ENCODE data around the gene ZBTB48. TPM values are rescaled to one million over a fixed set of nuclear protein-coding genes. Genes with fewer than 3 reads are reported as not detected.
A peak's percentile ranks its signal among the peaks of the same experiment; 100 is the strongest.
"Not testable (repeated sequence)": the region's sequence is repeated elsewhere in the genome, so short reads cannot be mapped to it uniquely, and the experiment has no call there.

The ZBTB48 gene
- total RNA-seq, 1 experiment from 2014 or later: 41.9 TPM

DNA sequence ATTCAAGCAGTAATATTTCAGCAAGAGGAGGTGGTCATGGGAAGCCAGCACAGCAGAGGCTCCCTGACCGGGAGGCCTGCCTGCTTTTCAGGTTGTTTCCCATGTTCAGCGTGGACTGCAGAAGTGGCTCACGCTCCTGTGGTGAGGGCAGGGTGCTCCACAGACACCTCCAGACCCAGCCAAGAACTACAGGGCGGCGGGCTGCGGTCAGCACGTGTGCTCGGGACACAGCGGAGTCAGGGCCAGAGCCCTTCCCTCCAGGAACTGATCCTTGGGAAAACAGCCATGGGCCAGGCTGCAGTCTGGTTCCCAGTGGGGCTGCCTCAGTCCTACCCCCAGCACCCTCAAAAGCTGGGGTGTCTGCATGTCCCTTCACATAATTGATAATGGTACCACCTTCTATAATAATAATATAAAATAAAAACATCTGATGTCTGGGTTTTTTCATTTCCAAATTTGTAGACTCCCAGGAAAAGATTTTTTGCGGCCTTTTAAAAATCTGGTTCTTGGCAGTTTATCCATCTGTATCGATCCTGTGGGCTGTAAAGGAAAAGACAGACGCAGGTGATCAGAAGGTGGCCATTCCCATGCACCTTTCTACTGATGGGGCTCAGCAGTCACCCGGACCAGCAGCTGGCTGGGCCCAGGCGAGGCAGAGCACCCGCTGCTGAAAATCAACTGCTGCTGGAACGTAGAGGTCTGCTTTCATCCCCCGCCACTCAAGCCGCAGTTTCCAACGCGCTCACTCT, 55.5 kb downstream of the ZBTB48 start:
- ChIA-PET POLR2A (interaction anchor here (0.6 kb wide), 1 partner anchor 226 kb away, joined by 3 read pairs; no protein-coding TSS in a partner anchor), RAD21 (ENCODE audit: low non-redundant PET in 1 of 2, low total read pairs in 2 of 2, uncharacterized antibody in 2 of 2, unreplicated experiment in 2 of 2) (no interaction called here), CTCF (no interaction called here)
- Histone ChIP-seq H3K79me2 (ENCODE audit: insufficient read depth, low read length) (no peaks in the 10 kb centered on the region), H3K4me1 (ENCODE audit: control insufficient read depth in 1 of 2, insufficient read depth in 2 of 2, low read length in 2 of 2) (no peaks in the 10 kb centered on the region), H3K27ac (ENCODE audit: low read depth, low read length) (no peak overlapping the region), H3K4me3 (replicated peaks in 1 of 2; ENCODE audit: low read depth in 1 of 2, low read length in 2 of 2) (no peak overlapping the region), H3K27me3 (ENCODE audit: insufficient read depth, low read length) (no peaks in the 10 kb centered on the region), H4K20me1 (ENCODE audit: insufficient read depth) (no peaks in the 10 kb centered on the region), H3K9ac (ENCODE audit: low read length) (no peak overlapping the region), H3K9me3 (ENCODE audit: control insufficient read depth in 1 of 2, insufficient read depth in 1 of 2, low read depth in 1 of 2, low read length in 2 of 2) (no peaks in the 10 kb centered on the region), H3K9me2 (ENCODE audit: insufficient read depth) (no peaks in the 10 kb centered on the region), H3K4me2 (ENCODE audit: low read length) (no peak overlapping the region), H3K36me3 (ENCODE audit: control insufficient read depth in 1 of 2, insufficient read depth in 2 of 2, low read length in 2 of 2) (peaks cover 31 to 38% of the 10 kb centered on the region in 2 experiments), H2AFZ (ENCODE audit: low read depth, low read length, poor library complexity, severe bottlenecking) (no peak overlapping the region)
- DNase-seq (ENCODE audit: low read depth, low spot score) (no peak), ATAC-seq (no peak)
- intact Hi-C loops (cut with micrococcal nuclease): no loop called here
- TF ChIP-seq, protein P1, sequence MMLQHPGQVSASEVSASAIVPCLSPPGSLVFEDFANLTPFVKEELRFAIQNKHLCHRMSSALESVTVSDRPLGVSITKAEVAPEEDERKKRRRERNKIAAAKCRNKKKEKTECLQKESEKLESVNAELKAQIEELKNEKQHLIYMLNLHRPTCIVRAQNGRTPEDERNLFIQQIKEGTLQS (IDR thresholded peaks at IDR 0.05): no peak
- BruUV-seq (replicated peaks): no TSS peak

GRCh38 chr1:6635910-6636760, 56.3 kb downstream of the ZBTB48 start:
- H3K36me3 ChIP-seq (ENCODE audit: control insufficient read depth in 1 of 2, insufficient read depth in 2 of 2, low read length in 2 of 2): peaks cover 33 to 41% of the 10 kb centered on the region in 2 experiments
- ATAC-seq (0 out of 2 replicates have a peak, but pooled peaks have one; percentile 24), DNase-seq (ENCODE audit: low read depth, low spot score) (no peak)
- no peak overlapping the region for H3K4me2 ChIP-seq (ENCODE audit: low read length)
- H3K4me3 ChIP-seq (replicated peaks in 1 of 2; ENCODE audit: low read depth in 1 of 2, low read length in 2 of 2): no peak overlapping the region
- no peak overlapping the region for H2AFZ ChIP-seq (ENCODE audit: low read depth, low read length, poor library complexity, severe bottlenecking)
- H3K9ac ChIP-seq (ENCODE audit: low read length): no peak overlapping the region
- no peak for TF ChIP-seq EZH2 (IDR thresholded peaks at IDR 0.05)
- TF ChIP-seq POLR2A (IDR thresholded peaks at IDR 0.05; ENCODE audit: borderline replicate concordance, extremely low read depth, insufficient read depth, insufficient read length): no peak
- no peak for TF ChIP-seq EGR1 (IDR thresholded peaks at IDR 0.05; ENCODE audit: low read depth)
- no peak for TF ChIP-seq JUND (IDR thresholded peaks at IDR 0.05)
- no peak for TF ChIP-seq ELF1 (IDR thresholded peaks at IDR 0.05; ENCODE audit: borderline replicate concordance, low read depth)
- TF ChIP-seq ZFX (IDR thresholded peaks at IDR 0.05): no peak
- TF ChIP-seq, protein P2, sequence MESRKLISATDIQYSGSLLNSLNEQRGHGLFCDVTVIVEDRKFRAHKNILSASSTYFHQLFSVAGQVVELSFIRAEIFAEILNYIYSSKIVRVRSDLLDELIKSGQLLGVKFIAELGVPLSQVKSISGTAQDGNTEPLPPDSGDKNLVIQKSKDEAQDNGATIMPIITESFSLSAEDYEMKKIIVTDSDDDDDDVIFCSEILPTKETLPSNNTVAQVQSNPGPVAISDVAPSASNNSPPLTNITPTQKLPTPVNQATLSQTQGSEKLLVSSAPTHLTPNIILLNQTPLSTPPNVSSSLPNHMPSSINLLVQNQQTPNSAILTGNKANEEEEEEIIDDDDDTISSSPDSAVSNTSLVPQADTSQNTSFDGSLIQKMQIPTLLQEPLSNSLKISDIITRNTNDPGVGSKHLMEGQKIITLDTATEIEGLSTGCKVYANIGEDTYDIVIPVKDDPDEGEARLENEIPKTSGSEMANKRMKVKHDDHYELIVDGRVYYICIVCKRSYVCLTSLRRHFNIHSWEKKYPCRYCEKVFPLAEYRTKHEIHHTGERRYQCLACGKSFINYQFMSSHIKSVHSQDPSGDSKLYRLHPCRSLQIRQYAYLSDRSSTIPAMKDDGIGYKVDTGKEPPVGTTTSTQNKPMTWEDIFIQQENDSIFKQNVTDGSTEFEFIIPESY (IDR thresholded peaks at IDR 0.05; ENCODE audit: extremely low read depth, insufficient replicate concordance, low read length): no peak
- TF ChIP-seq, protein P1 (IDR thresholded peaks at IDR 0.05): no peak
- ChIA-PET POLR2A (no interaction called here), RAD21 (ENCODE audit: low non-redundant PET in 1 of 2, low total read pairs in 2 of 2, uncharacterized antibody in 2 of 2, unreplicated experiment in 2 of 2) (no interaction called here), CTCF (no interaction called here)
- no peak overlapping the region for H3K27ac ChIP-seq (ENCODE audit: low read depth, low read length)
- H3K79me2 ChIP-seq (ENCODE audit: insufficient read depth, low read length): no peaks in the 10 kb centered on the region
- BruUV-seq (replicated peaks): no TSS peak
- H3K9me3 ChIP-seq (ENCODE audit: control insufficient read depth in 1 of 2, insufficient read depth in 1 of 2, low read depth in 1 of 2, low read length in 2 of 2): no peaks in the 10 kb centered on the region
- intact Hi-C loops (cut with micrococcal nuclease): no loop called here
- no peaks in the 10 kb centered on the region for H3K27me3 ChIP-seq (ENCODE audit: insufficient read depth, low read length)
- no peaks in the 10 kb centered on the region for H3K9me2 ChIP-seq (ENCODE audit: insufficient read depth)
- no peaks in the 10 kb centered on the region for H4K20me1 ChIP-seq (ENCODE audit: insufficient read depth)
- no peaks in the 10 kb centered on the region for H3K4me1 ChIP-seq (ENCODE audit: control insufficient read depth in 1 of 2, insufficient read depth in 2 of 2, low read length in 2 of 2)

- H3K4me2 ChIP-seq (ENCODE audit: low read length); POLR2A ChIA-PET; H3K4me1 ChIP-seq (ENCODE audit: control insufficient read depth in 1 of 2, insufficient read depth in 2 of 2, low read length in 2 of 2); intact Hi-C loops (cut with micrococcal nuclease); H4K20me1 ChIP-seq (ENCODE audit: insufficient read depth); DNase-seq (ENCODE audit: low read depth, low spot score); H3K9me2 ChIP-seq (ENCODE audit: insufficient read depth); H3K27ac ChIP-seq (ENCODE audit: low read depth, low read length); H3K9ac ChIP-seq (ENCODE audit: low read length); BruUV-seq (replicated peaks); H3K79me2 ChIP-seq (ENCODE audit: insufficient read depth, low read length); RAD21 ChIA-PET (ENCODE audit: low non-redundant PET in 1 of 2, low total read pairs in 2 of 2, uncharacterized antibody in 2 of 2, unreplicated experiment in 2 of 2); ATAC-seq; H2AFZ ChIP-seq (ENCODE audit: low read depth, low read length, poor library complexity, severe bottlenecking); H3K27me3 ChIP-seq (ENCODE audit: insufficient read depth, low read length); H3K9me3 ChIP-seq (ENCODE audit: control insufficient read depth in 1 of 2, insufficient read depth in 1 of 2, low read depth in 1 of 2, low read length in 2 of 2); H3K4me3 ChIP-seq (replicated peaks in 1 of 2; ENCODE audit: low read depth in 1 of 2, low read length in 2 of 2): not testable (repeated sequence)
- CTCF ChIA-PET: interaction anchor here (0.5 to 1.4 kb wide), 2 partner anchors 10 to 604 kb away, joined by 3 to 6 read pairs; no protein-coding TSS in a partner anchor
- peaks cover 33 to 40% of the 10 kb centered on the region in 2 experiments for H3K36me3 ChIP-seq (ENCODE audit: control insufficient read depth in 1 of 2, insufficient read depth in 2 of 2, low read length in 2 of 2)
These were observed 57.0 kb downstream of the ZBTB48 start for GRCh38 chr1:6636778-6637177.

Data from HCT116 (cell line).